Trophoblast cell (in vitro differentiated cells and primary cell): Measurements from ENCODE around the gene ZBTB20.

Experiments used
- DNase-seq, 2 donors: peaks; one replicate each; pipeline ENCODE4 v3.0.0-alpha.2; 2016
- H2AFZ ChIP-seq: 2 replicates; pipeline ENCODE4 v1.6.1; 2013; ENCODE audit warnings: low read length, moderate library complexity, mild to moderate bottlenecking; ENCODE audit not compliant: insufficient read depth, poor library complexity
- H2AK5ac ChIP-seq: 2 replicates; pipeline ENCODE4 v1.6.1; 2013; ENCODE audit warnings: mild to moderate bottlenecking, low read length
- H2BK120ac ChIP-seq: 2 replicates; pipeline ENCODE4 v1.6.1; 2013; ENCODE audit warnings: low read length, mild to moderate bottlenecking, moderate library complexity; ENCODE audit not compliant: insufficient read depth, poor library complexity
- H2BK12ac ChIP-seq: 2 replicates; pipeline ENCODE4 v1.6.1; 2013; ENCODE audit warnings: mild to moderate bottlenecking, low read length, moderate library complexity
- H2BK5ac ChIP-seq: 2 replicates; pipeline ENCODE4 v1.6.1; 2013; ENCODE audit warnings: low read length, low read depth, moderate library complexity, mild to moderate bottlenecking; ENCODE audit not compliant: poor library complexity
- H3K14ac ChIP-seq: 2 replicates; pipeline ENCODE4 v1.6.1; 2013; ENCODE audit warnings: mild to moderate bottlenecking, low read length
- H3K18ac ChIP-seq: 2 replicates; pipeline ENCODE4 v1.6.1; 2013; ENCODE audit warnings: mild to moderate bottlenecking, low read length
- H3K23ac ChIP-seq: 2 replicates; pipeline ENCODE4 v1.6.1; 2013; ENCODE audit warnings: low read length
- H3K27ac ChIP-seq: 2 replicates; pipeline ENCODE4 v1.5.1; 2013; ENCODE audit warnings: low read depth, mild to moderate bottlenecking, inconsistent platforms, low read length, moderate library complexity
- H3K27me3 ChIP-seq: 2 replicates; pipeline ENCODE4 v1.6.1; 2013; ENCODE audit warnings: inconsistent platforms, mild to moderate bottlenecking, low read length, moderate library complexity; ENCODE audit not compliant: insufficient read depth
- H3K36me3 ChIP-seq, 2 experiments: 1 replicate in 1 of 2; 2 replicates in 1 of 2; pipeline ENCODE4 v1.6.1; 2013; ENCODE audit warnings: low read length in 2 of 2, mild to moderate bottlenecking in 2 of 2, moderate library complexity in 1 of 2; ENCODE audit not compliant: insufficient read depth in 2 of 2, control insufficient read depth in 1 of 2
- H3K4ac ChIP-seq: 2 replicates; pipeline ENCODE4 v1.6.1; 2013; ENCODE audit warnings: low read depth, mild to moderate bottlenecking, low read length, moderate library complexity
- H3K4me1 ChIP-seq, 2 experiments: 1 replicate in 1 of 2; 2 replicates in 1 of 2; pipeline ENCODE4 v1.6.1; 2013; ENCODE audit warnings: low read length in 2 of 2, mild to moderate bottlenecking in 2 of 2, moderate library complexity in 1 of 2; ENCODE audit not compliant: insufficient read depth in 2 of 2, control insufficient read depth in 1 of 2
- H3K4me2 ChIP-seq: 2 replicates; pipeline ENCODE4 v1.6.1; 2013; ENCODE audit warnings: inconsistent platforms, mild to moderate bottlenecking, low read length, moderate library complexity
- H3K4me3 ChIP-seq: 2 replicates; pipeline ENCODE4 v1.5.1; 2013; ENCODE audit warnings: mild to moderate bottlenecking, low read depth, low read length, inconsistent platforms
- H3K79me1 ChIP-seq: one replicate; pipeline ENCODE4 v1.6.1; 2013; ENCODE audit warnings: low read length
- H3K79me2 ChIP-seq: 2 replicates; pipeline ENCODE4 v1.6.1; 2013; ENCODE audit warnings: low read length, mild to moderate bottlenecking; ENCODE audit not compliant: control insufficient read depth, insufficient read depth, poor library complexity
- H3K9ac ChIP-seq: 2 replicates; pipeline ENCODE4 v1.6.1; 2013; ENCODE audit warnings: mild to moderate bottlenecking, low read length
- H3K9me3 ChIP-seq: 2 replicates; pipeline ENCODE4 v1.6.1; 2013; ENCODE audit warnings: low read depth, mild to moderate bottlenecking, control low read depth, inconsistent platforms, low read length; ENCODE audit not compliant: insufficient read depth
- H4K12ac ChIP-seq: 2 replicates; pipeline ENCODE4 v1.6.1; 2013; ENCODE audit warnings: low read depth, mild to moderate bottlenecking, low read length, moderate library complexity
- H4K8ac ChIP-seq: 2 replicates; pipeline ENCODE4 v1.6.1; 2013; ENCODE audit warnings: low read depth, mild to moderate bottlenecking, low read length, moderate library complexity
- H4K91ac ChIP-seq: one replicate; pipeline ENCODE4 v1.6.1; 2013; ENCODE audit warnings: low read depth, mild to moderate bottlenecking, low read length, moderate library complexity
- WGBS: extraction: QIAGEN DNeasy Blood & Tissue Kit; methylation state at CpG from one replicate; pipeline ENCODE4 v1.1.7; 2013; ENCODE audit warnings: missing lambda C conversion rate; ENCODE audit not compliant: insufficient read length, insufficient coverage; ENCODE audit errors: extremely low coverage; 5-methylcytosine and 5-hydroxymethylcytosine counted together

The ZBTB20 gene

GRCh38 chr3:114427285-114428043, 719.6 kb downstream of the ZBTB20 start:
- Histone ChIP-seq H3K4me2 (no peak overlapping the region), H2BK120ac (no peak overlapping the region)
- no CpG with 5 or more reads among the region's 8 CpGs for WGBS

GRCh38 chr3:114424337-114424736, 722.8 kb downstream of the ZBTB20 start:
- Histone ChIP-seq H2BK5ac (no peak overlapping the region), H3K27ac (no peak overlapping the region), H2AFZ (no peak overlapping the region), H2AK5ac (no peak overlapping the region), H3K4ac (no peak overlapping the region), H3K9me3 (no peaks in the 10 kb centered on the region), H3K79me2 (no peaks in the 10 kb centered on the region), H2BK120ac (no peak overlapping the region), H3K14ac (no peak overlapping the region), H3K4me3 (no peak overlapping the region), H3K36me3 (no peaks in the 10 kb centered on the region), H3K4me1 (no peaks in the 10 kb centered on the region), H3K79me1 (no peaks in the 10 kb centered on the region), H3K23ac (no peak overlapping the region), H4K12ac (no peak overlapping the region), H4K8ac (no peak overlapping the region), H2BK12ac (no peak overlapping the region), H3K4me2 (no peak overlapping the region), H3K9ac (no peak overlapping the region), H3K18ac (no peak overlapping the region), H4K91ac (no peak overlapping the region), H3K27me3 (no peaks in the 10 kb centered on the region)
- DNase-seq: no peak
- no CpG with 5 or more reads among the region's 8 CpGs for WGBS

More at GRCh38 chr3:114427285-114428043, 719.6 kb downstream of the ZBTB20 start:
- Histone ChIP-seq H3K27me3 (no peaks in the 10 kb centered on the region), H3K14ac (no peak overlapping the region), H4K8ac (no peak overlapping the region), H3K4ac (no peak overlapping the region), H3K79me1 (no peaks in the 10 kb centered on the region), H2BK12ac (no peak overlapping the region), H2AK5ac (no peak overlapping the region), H3K4me3 (no peak overlapping the region), H3K23ac (no peak overlapping the region), H3K9me3 (no peaks in the 10 kb centered on the region), H3K27ac (no peak overlapping the region), H2BK5ac (no peak overlapping the region), H4K91ac (no peak overlapping the region), H3K36me3 (no peaks in the 10 kb centered on the region), H3K79me2 (no peaks in the 10 kb centered on the region), H3K4me1 (no peaks in the 10 kb centered on the region), H2AFZ (no peak overlapping the region), H4K12ac (no peak overlapping the region), H3K18ac (no peak overlapping the region), H3K9ac (no peak overlapping the region)
- DNase-seq: no peak

DNA sequence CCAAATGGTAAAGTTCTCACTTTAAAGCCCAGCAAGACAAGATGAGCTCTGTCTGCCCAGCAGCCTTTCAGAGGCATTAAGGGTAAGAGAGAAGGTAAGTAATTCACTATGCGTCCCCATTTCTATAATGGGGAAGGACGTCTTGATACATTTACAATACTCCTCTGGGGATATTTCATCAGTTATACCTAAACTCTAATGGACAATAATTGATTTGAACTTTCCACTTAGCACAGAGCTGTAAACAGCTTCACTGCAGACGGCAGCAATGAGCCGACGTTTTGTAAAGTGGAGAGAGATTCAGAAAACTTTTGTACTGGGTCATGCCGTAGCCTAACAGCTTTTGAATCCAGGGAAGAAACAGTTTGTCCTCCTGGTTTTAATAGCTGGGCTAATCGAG, 725.9 kb downstream of the ZBTB20 start:
- no peak overlapping the region for H4K8ac ChIP-seq
- WGBS: no CpG with 5 or more reads among the region's 7 CpGs
- no peak overlapping the region for H2BK12ac ChIP-seq
- H3K23ac ChIP-seq: no peak overlapping the region
- no peak overlapping the region for H2BK120ac ChIP-seq
- no peak overlapping the region for H3K18ac ChIP-seq
- no peak overlapping the region for H2BK5ac ChIP-seq
- H3K79me1 ChIP-seq: no peaks in the 10 kb centered on the region
- H4K12ac ChIP-seq: no peak overlapping the region
- H3K27me3 ChIP-seq: no peaks in the 10 kb centered on the region
- no peak overlapping the region for H3K14ac ChIP-seq
- H3K9me3 ChIP-seq: no peaks in the 10 kb centered on the region
- no peaks in the 10 kb centered on the region for H3K36me3 ChIP-seq
- H2AFZ ChIP-seq: no peak overlapping the region
- no peak overlapping the region for H4K91ac ChIP-seq
- H3K9ac ChIP-seq: no peak overlapping the region
- no peaks in the 10 kb centered on the region for H3K79me2 ChIP-seq
- H3K4me2 ChIP-seq: no peak overlapping the region
- no peak overlapping the region for H3K4ac ChIP-seq
- no peak overlapping the region for H2AK5ac ChIP-seq
- H3K4me1 ChIP-seq: no peaks in the 10 kb centered on the region
- DNase-seq: no peak
- no peak overlapping the region for H3K27ac ChIP-seq
- no peak overlapping the region for H3K4me3 ChIP-seq

DNA sequence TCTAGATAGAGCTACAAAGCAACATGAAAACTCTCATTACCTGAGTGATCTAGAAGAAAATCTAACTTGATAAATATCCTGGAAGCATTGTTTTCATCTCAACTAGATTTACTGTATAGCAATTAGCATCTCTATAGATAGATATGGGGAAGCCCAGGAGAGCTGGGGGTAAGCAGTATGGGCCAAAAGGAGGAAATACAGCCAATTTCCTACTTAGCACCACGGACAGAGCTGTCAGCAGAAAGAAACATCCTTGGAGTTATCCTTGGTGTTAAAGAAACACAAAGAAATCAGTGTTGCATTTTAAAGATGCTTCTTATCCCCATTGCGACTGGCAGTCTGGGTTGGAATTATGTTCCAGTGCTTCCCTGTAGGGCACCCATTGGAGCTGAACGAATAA, 727.0 kb downstream of the ZBTB20 start:
- Histone ChIP-seq H3K4me2 (no peak overlapping the region), H3K36me3 (no peaks in the 10 kb centered on the region), H3K4me3 (no peak overlapping the region), H4K12ac (no peak overlapping the region), H3K4ac (no peak overlapping the region), H3K14ac (no peak overlapping the region), H3K27ac (no peak overlapping the region), H2BK12ac (no peak overlapping the region), H3K79me1 (no peaks in the 10 kb centered on the region), H3K79me2 (no peaks in the 10 kb centered on the region), H3K23ac (no peak overlapping the region), H4K8ac (no peak overlapping the region), H3K27me3 (no peaks in the 10 kb centered on the region), H3K4me1 (no peaks in the 10 kb centered on the region), H3K9ac (no peak overlapping the region), H2AFZ (no peak overlapping the region), H2BK120ac (no peak overlapping the region), H3K9me3 (no peaks in the 10 kb centered on the region), H4K91ac (no peak overlapping the region), H2BK5ac (no peak overlapping the region), H3K18ac (no peak overlapping the region), H2AK5ac (no peak overlapping the region)
- no CpG with 5 or more reads among the region's 3 CpGs for WGBS
- DNase-seq: no peak
